CD14-positive monocyte (primary cell): ENCODE results near the gene CAMTA1. TPM values are rescaled to one million over a fixed set of nuclear protein-coding genes. Genes with fewer than 3 reads are reported as not detected.
"Not testable (repeated sequence)": the region's sequence is repeated elsewhere in the genome, so short reads cannot be mapped to it uniquely, and the experiment has no call there.

Source experiments
- DNase-seq, 3 donors: peaks; one replicate each; pipeline ENCODE4 v3.0.0-alpha.2; 2011 to 2022
- H2AFZ ChIP-seq: 2 replicates; pipeline ENCODE4 v1.6.0; 2012; ENCODE audit warnings: mild to moderate bottlenecking, low read depth, low read length, inconsistent platforms; ENCODE audit not compliant: insufficient read depth, poor library complexity, severe bottlenecking
- H3K27ac ChIP-seq, 2 donors: 1 replicate in 1 of 2; 2 replicates in 1 of 2; pipeline ENCODE4 v1.5.1; 2012 to 2013; ENCODE audit warnings: low read length in 2 of 2, control low read depth in 1 of 2, inconsistent platforms in 1 of 2, low read depth in 1 of 2, mild to moderate bottlenecking in 1 of 2
- H3K27me3 ChIP-seq, 2 donors: one replicate each; pipeline versions ENCODE4 v1.6.0 to v1.6.1; 2011 to 2013; ENCODE audit warnings: low read length in 2 of 2; ENCODE audit not compliant: control insufficient read depth in 2 of 2, insufficient read depth in 2 of 2
- H3K36me3 ChIP-seq, 2 donors: replicated peaks in 1 of 2; 1 replicate in 1 of 2; 2 replicates in 1 of 2; pipeline versions ENCODE4 v1.5.1 to v1.6.1; 2012 to 2013; ENCODE audit warnings: low read length in 2 of 2, control low read depth in 1 of 2, inconsistent platforms in 1 of 2, mild to moderate bottlenecking in 1 of 2; ENCODE audit not compliant: insufficient read depth in 2 of 2, control insufficient read depth in 1 of 2
- H3K4me1 ChIP-seq, 2 donors: 1 replicate in 1 of 2; 2 replicates in 1 of 2; pipeline versions ENCODE4 v1.5.1 to v1.6.1; 2012 to 2013; ENCODE audit warnings: low read length in 2 of 2, control low read depth in 1 of 2, inconsistent platforms in 1 of 2, mild to moderate bottlenecking in 1 of 2, moderate library complexity in 1 of 2; ENCODE audit not compliant: insufficient read depth in 2 of 2, control insufficient read depth in 1 of 2
- H3K4me2 ChIP-seq: replicated peaks from 2 replicates; pipeline ENCODE3; 2012; ENCODE audit warnings: low read length, moderate library complexity, mild to moderate bottlenecking; ENCODE audit not compliant: poor library complexity, severe bottlenecking; ENCODE audit errors: extremely low read depth
- H3K4me3 ChIP-seq, 3 experiments: fragments of 200-600 bp in 1 of 3; sonication (generic) in 1 of 3; replicated peaks in 1 of 3; 1 replicate in 2 of 3; 2 replicates in 1 of 3; pipeline ENCODE4 v1.5.1; 2011 to 2013; ENCODE audit warnings: low read length in 3 of 3, mild to moderate bottlenecking in 3 of 3, control low read depth in 2 of 3, low read depth in 2 of 3, inconsistent platforms in 1 of 3, moderate library complexity in 1 of 3
- H3K79me2 ChIP-seq: 2 replicates; pipeline ENCODE4 v1.6.0; 2012; ENCODE audit warnings: mild to moderate bottlenecking, control low read depth, inconsistent platforms, low read length, moderate library complexity; ENCODE audit not compliant: insufficient read depth
- H3K9ac ChIP-seq: 2 replicates; pipeline ENCODE4 v1.6.0; 2017; ENCODE audit warnings: low read length, mild to moderate bottlenecking; ENCODE audit not compliant: insufficient read depth, poor library complexity, severe bottlenecking
- H3K9me3 ChIP-seq, 2 donors: replicated peaks in 1 of 2; 1 replicate in 1 of 2; 2 replicates in 1 of 2; pipeline versions ENCODE4 v1.5.1 to v1.6.1; 2012 to 2013; ENCODE audit warnings: low read length in 2 of 2, control low read depth in 1 of 2; ENCODE audit not compliant: control insufficient read depth in 1 of 2, insufficient read depth in 1 of 2
- H4K20me1 ChIP-seq: 2 replicates; pipeline ENCODE4 v1.6.0; 2012; ENCODE audit warnings: mild to moderate bottlenecking, low read length, control low read depth, moderate library complexity; ENCODE audit not compliant: insufficient read depth
- H3K27ac Mint-ChIP-seq, 7 donors: one replicate each; pipeline ENCODE4 v1.8.0; 2020; ENCODE audit warnings: mild to moderate bottlenecking in 7 of 7, mixed read lengths in 7 of 7, moderate library complexity in 6 of 7, inconsistent platforms in 2 of 7
- H3K27me3 Mint-ChIP-seq, 3 donors: one replicate each; pipeline ENCODE4 v1.8.0; 2021 to 2022; ENCODE audit warnings: low read depth in 3 of 3, mild to moderate bottlenecking in 3 of 3, mixed read lengths in 3 of 3, moderate library complexity in 3 of 3, inconsistent platforms in 1 of 3
- H3K36me3 Mint-ChIP-seq, 2 donors: one replicate each; pipeline ENCODE4 v1.8.0; 2020; ENCODE audit warnings: mixed read lengths in 2 of 2, inconsistent platforms in 1 of 2, mild to moderate bottlenecking in 1 of 2
- H3K4me1 Mint-ChIP-seq: one replicate; pipeline ENCODE4 v1.8.0; 2020; ENCODE audit warnings: mild to moderate bottlenecking, mixed read lengths
- H3K4me3 Mint-ChIP-seq, 2 donors: one replicate each; pipeline ENCODE4 v1.8.0; 2020; ENCODE audit warnings: mild to moderate bottlenecking in 2 of 2, mixed read lengths in 2 of 2, moderate library complexity in 1 of 2
- H3K9me3 Mint-ChIP-seq, 7 donors: one replicate each; pipeline ENCODE4 v1.8.0; 2020 to 2022; ENCODE audit warnings: mixed read lengths in 7 of 7, mild to moderate bottlenecking in 6 of 7, moderate library complexity in 6 of 7, inconsistent platforms in 2 of 7
- CTCF ChIP-seq: fragments of 200-600 bp; IDR thresholded peaks from one replicate; pipeline ENCODE4 v1.8.0; 2022; ENCODE audit warnings: antibody characterized with exemption, mild to moderate bottlenecking
- WGBS: methylation state at CpG from one replicate; pipeline ENCODE4 v1.1.5; 2013; ENCODE audit warnings: missing lambda C conversion rate; ENCODE audit not compliant: insufficient coverage; 5-methylcytosine and 5-hydroxymethylcytosine counted together
- intact Hi-C, 2 donors: fragments of 100-400 bp; cut with micrococcal nuclease; formaldehyde crosslinking; loops; one replicate each; pipeline versions ENCODE4 v1.15.0 to v1.15.1; 2023
- polyA plus RNA-seq, 3 donors: library from polyadenylated mRNA; depleted of rRNA in 1 of 3; unstranded in 2 of 3; stranded (reverse) in 1 of 3; fragments of 300-500 nt in 2 of 3; fragments of >200 nt in 1 of 3; fragmentation: Illumina TruSeq in 2 of 3; gene quantifications; 1 replicate in 2 of 3; 2 replicates in 1 of 3; pipeline ENCODE4 v1.2.3, GENCODE V29; 2012 to 2021

CAMTA1 gene
- polyA plus RNA-seq, 3 donors = 52.0 to 89.6 (median 78.3) TPM

DNA sequence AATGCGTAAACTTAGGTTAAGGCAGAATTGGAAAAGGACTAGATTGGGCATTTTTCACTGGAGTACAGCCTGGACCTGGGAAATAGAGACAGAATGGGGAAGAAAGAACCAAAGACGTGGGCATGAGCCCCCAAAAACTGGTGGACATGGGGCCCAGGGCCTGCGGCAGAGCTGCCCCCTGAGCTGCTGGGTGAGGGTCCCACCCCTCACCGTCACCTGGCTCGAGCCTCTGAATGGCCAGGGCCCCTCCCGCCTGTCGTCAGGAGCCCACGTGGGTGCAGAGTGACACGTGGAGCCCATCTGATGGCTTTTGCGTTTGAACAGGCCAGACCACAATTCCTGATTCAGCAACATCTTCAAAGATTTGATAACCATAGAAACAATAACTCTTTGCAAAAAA, 624.9 kb downstream of the CAMTA1 start:
- no peaks in the 10 kb centered on the region for H3K36me3 ChIP-seq
- no peaks in the 10 kb centered on the region for H3K4me1 ChIP-seq
- Mint-ChIP-seq H3K4me1 (no peaks in the 10 kb centered on the region), H3K9me3 (peaks cover 0 to 3% (median 0%) of the 10 kb centered on the region in 7 donors), H3K27me3 (peaks cover 0 to 4% (median 2%) of the 10 kb centered on the region in 3 donors), H3K4me3 (no peak overlapping the region), H3K27ac (no peak overlapping the region), H3K36me3 (no peaks in the 10 kb centered on the region)
- H3K9me3 ChIP-seq = no peaks in the 10 kb centered on the region
- H3K9ac ChIP-seq = no peak overlapping the region
- no peaks in the 10 kb centered on the region for H3K79me2 ChIP-seq
- intact Hi-C loops = no loop called here
- no peak overlapping the region for H2AFZ ChIP-seq
- 86% methylated on average over 9 of the region's 10 CpGs for WGBS
- no peak overlapping the region for H3K4me2 ChIP-seq
- no peak overlapping the region for H3K27ac ChIP-seq
- H3K4me3 ChIP-seq = no peak overlapping the region
- no peaks in the 10 kb centered on the region for H4K20me1 ChIP-seq
- no peak for TF ChIP-seq CTCF
- no peaks in the 10 kb centered on the region for H3K27me3 ChIP-seq
- no peak for DNase-seq

DNA sequence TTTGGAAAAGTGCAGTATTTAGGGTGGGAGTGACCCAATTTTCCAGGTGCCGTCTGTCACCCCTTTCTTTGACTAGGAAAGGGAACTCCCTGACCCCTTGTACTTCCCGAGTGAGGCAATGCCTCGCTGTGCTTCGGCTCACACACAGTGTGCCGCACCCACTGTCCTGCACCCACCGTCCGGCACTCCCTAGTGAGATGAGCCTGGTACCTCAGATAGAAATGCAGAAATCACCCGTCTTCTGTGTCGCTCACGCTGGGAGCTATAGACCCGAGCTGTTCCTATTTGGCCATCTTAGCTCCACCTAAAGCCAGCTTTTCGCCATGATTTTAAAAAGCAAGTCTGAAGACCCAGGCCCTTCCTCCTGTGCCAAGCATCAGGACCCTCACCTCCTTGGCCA, 632.4 kb downstream of the CAMTA1 start:
- H3K4me3 ChIP-seq, H3K4me3 Mint-ChIP-seq, H3K4me1 ChIP-seq, H3K4me1 Mint-ChIP-seq, H3K27ac Mint-ChIP-seq, H3K27ac ChIP-seq, DNase-seq, H3K27me3 ChIP-seq, H2AFZ ChIP-seq, H3K4me2 ChIP-seq, H3K9ac ChIP-seq, intact Hi-C loops, H3K79me2 ChIP-seq, H3K27me3 Mint-ChIP-seq, H4K20me1 ChIP-seq, H3K36me3 Mint-ChIP-seq, H3K36me3 ChIP-seq: not testable (repeated sequence)
- 93% methylated on average over 10 of the region's 12 CpGs for WGBS
- H3K9me3 ChIP-seq = peaks cover 6 to 13% of the 10 kb centered on the region in 2 donors
- peaks cover 10 to 24% (median 19%) of the 10 kb centered on the region in 7 donors for H3K9me3 Mint-ChIP-seq
